ENCODE measurements around the gene SAMD9. TPM values are rescaled to one million over a fixed set of nuclear protein-coding genes. Genes with fewer than 3 reads are reported as not detected.
A peak's percentile ranks its signal among the peaks of the same experiment; 100 is the strongest.

The SAMD9 gene
- total and polyA plus RNA-seq, 2 experiments from 2014 or later, result 0.17 TPM; not detected in 1

DNA sequence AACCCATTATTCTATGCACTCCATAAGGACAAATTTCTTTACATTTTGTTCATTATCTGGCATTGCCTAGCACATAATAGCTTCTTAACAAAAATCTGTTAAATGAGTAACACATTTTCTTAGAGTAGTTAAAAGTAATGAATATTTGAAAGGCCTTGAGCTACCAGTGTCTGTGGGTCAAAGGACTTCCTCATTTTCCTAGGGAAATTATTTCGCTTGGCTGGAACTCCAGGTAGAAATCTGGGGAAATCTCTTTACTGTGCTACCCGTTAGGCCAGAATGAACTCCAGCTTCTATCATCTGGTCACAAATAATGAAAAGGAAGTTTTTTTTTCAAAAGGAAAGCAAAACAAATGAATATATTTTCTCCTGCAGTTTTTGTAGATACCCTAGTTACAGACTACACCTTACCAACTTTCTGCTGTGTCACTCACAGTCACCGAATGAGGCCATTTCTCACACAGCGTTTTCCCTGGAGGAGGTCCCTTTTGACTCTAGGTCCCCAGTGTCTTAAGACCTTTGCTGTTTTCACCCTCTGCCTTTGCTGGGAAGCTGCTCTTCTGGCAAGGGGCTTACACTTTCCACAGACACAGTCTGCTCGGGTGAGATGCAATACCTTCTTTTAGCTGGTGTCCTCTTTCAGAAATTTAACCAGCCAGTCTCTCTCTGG lies 28.8 kb upstream of the SAMD9 start:
- Histone ChIP-seq H3K27me3 (ENCODE audit: insufficient read depth) (no peaks in the 10 kb centered on the region), H3K4me3 (no peak overlapping the region), H3K36me3 (ENCODE audit: insufficient read depth) (no peaks in the 10 kb centered on the region), H3K9me2 (ENCODE audit: insufficient read depth) (no peaks in the 10 kb centered on the region), H3F3A (replicated peaks; ENCODE audit: low read depth) (no peaks in the 10 kb centered on the region), H3K27ac (ENCODE audit: low read depth) (no peak overlapping the region), H2AFZ (peak overlapping the region; percentile 97), H3K4me2 (no peak overlapping the region), H3K79me2 (replicated peaks; ENCODE audit: insufficient read depth) (no peaks in the 10 kb centered on the region), H4K20me1 (replicated peaks; ENCODE audit: insufficient read depth) (no peaks in the 10 kb centered on the region), H3K4me1 (ENCODE audit: insufficient read depth) (no peaks in the 10 kb centered on the region)
- ATAC-seq (peak; percentile 31), DNase-seq (ENCODE audit: low spot score) (no peak)
- TF ChIP-seq NANOG (IDR thresholded peaks at IDR 0.05; ENCODE audit: borderline replicate concordance), result no peak
- TF ChIP-seq, protein P1, sequence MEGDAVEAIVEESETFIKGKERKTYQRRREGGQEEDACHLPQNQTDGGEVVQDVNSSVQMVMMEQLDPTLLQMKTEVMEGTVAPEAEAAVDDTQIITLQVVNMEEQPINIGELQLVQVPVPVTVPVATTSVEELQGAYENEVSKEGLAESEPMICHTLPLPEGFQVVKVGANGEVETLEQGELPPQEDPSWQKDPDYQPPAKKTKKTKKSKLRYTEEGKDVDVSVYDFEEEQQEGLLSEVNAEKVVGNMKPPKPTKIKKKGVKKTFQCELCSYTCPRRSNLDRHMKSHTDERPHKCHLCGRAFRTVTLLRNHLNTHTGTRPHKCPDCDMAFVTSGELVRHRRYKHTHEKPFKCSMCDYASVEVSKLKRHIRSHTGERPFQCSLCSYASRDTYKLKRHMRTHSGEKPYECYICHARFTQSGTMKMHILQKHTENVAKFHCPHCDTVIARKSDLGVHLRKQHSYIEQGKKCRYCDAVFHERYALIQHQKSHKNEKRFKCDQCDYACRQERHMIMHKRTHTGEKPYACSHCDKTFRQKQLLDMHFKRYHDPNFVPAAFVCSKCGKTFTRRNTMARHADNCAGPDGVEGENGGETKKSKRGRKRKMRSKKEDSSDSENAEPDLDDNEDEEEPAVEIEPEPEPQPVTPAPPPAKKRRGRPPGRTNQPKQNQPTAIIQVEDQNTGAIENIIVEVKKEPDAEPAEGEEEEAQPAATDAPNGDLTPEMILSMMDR (conservative IDR thresholded peaks at IDR 0.05; ENCODE audit: low read depth in 2 of 2), result no peak
- TF ChIP-seq ZNF331 (CRISPR knock-in tag; IDR thresholded peaks at IDR 0.05; ENCODE audit: low read depth), result no peak
- TF ChIP-seq EZH2 (IDR thresholded peaks at IDR 0.05; ENCODE audit: low read depth, unreplicated experiment), result no peak
- no peak for TF ChIP-seq CREB1 (CRISPR knock-in tag; IDR thresholded peaks at IDR 0.05; ENCODE audit: low read depth)
- TF ChIP-seq, protein P2, sequence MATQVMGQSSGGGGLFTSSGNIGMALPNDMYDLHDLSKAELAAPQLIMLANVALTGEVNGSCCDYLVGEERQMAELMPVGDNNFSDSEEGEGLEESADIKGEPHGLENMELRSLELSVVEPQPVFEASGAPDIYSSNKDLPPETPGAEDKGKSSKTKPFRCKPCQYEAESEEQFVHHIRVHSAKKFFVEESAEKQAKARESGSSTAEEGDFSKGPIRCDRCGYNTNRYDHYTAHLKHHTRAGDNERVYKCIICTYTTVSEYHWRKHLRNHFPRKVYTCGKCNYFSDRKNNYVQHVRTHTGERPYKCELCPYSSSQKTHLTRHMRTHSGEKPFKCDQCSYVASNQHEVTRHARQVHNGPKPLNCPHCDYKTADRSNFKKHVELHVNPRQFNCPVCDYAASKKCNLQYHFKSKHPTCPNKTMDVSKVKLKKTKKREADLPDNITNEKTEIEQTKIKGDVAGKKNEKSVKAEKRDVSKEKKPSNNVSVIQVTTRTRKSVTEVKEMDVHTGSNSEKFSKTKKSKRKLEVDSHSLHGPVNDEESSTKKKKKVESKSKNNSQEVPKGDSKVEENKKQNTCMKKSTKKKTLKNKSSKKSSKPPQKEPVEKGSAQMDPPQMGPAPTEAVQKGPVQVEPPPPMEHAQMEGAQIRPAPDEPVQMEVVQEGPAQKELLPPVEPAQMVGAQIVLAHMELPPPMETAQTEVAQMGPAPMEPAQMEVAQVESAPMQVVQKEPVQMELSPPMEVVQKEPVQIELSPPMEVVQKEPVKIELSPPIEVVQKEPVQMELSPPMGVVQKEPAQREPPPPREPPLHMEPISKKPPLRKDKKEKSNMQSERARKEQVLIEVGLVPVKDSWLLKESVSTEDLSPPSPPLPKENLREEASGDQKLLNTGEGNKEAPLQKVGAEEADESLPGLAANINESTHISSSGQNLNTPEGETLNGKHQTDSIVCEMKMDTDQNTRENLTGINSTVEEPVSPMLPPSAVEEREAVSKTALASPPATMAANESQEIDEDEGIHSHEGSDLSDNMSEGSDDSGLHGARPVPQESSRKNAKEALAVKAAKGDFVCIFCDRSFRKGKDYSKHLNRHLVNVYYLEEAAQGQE (IDR thresholded peaks at IDR 0.05; ENCODE audit: unreplicated experiment), result no peak
- TF ChIP-seq, protein P3, sequence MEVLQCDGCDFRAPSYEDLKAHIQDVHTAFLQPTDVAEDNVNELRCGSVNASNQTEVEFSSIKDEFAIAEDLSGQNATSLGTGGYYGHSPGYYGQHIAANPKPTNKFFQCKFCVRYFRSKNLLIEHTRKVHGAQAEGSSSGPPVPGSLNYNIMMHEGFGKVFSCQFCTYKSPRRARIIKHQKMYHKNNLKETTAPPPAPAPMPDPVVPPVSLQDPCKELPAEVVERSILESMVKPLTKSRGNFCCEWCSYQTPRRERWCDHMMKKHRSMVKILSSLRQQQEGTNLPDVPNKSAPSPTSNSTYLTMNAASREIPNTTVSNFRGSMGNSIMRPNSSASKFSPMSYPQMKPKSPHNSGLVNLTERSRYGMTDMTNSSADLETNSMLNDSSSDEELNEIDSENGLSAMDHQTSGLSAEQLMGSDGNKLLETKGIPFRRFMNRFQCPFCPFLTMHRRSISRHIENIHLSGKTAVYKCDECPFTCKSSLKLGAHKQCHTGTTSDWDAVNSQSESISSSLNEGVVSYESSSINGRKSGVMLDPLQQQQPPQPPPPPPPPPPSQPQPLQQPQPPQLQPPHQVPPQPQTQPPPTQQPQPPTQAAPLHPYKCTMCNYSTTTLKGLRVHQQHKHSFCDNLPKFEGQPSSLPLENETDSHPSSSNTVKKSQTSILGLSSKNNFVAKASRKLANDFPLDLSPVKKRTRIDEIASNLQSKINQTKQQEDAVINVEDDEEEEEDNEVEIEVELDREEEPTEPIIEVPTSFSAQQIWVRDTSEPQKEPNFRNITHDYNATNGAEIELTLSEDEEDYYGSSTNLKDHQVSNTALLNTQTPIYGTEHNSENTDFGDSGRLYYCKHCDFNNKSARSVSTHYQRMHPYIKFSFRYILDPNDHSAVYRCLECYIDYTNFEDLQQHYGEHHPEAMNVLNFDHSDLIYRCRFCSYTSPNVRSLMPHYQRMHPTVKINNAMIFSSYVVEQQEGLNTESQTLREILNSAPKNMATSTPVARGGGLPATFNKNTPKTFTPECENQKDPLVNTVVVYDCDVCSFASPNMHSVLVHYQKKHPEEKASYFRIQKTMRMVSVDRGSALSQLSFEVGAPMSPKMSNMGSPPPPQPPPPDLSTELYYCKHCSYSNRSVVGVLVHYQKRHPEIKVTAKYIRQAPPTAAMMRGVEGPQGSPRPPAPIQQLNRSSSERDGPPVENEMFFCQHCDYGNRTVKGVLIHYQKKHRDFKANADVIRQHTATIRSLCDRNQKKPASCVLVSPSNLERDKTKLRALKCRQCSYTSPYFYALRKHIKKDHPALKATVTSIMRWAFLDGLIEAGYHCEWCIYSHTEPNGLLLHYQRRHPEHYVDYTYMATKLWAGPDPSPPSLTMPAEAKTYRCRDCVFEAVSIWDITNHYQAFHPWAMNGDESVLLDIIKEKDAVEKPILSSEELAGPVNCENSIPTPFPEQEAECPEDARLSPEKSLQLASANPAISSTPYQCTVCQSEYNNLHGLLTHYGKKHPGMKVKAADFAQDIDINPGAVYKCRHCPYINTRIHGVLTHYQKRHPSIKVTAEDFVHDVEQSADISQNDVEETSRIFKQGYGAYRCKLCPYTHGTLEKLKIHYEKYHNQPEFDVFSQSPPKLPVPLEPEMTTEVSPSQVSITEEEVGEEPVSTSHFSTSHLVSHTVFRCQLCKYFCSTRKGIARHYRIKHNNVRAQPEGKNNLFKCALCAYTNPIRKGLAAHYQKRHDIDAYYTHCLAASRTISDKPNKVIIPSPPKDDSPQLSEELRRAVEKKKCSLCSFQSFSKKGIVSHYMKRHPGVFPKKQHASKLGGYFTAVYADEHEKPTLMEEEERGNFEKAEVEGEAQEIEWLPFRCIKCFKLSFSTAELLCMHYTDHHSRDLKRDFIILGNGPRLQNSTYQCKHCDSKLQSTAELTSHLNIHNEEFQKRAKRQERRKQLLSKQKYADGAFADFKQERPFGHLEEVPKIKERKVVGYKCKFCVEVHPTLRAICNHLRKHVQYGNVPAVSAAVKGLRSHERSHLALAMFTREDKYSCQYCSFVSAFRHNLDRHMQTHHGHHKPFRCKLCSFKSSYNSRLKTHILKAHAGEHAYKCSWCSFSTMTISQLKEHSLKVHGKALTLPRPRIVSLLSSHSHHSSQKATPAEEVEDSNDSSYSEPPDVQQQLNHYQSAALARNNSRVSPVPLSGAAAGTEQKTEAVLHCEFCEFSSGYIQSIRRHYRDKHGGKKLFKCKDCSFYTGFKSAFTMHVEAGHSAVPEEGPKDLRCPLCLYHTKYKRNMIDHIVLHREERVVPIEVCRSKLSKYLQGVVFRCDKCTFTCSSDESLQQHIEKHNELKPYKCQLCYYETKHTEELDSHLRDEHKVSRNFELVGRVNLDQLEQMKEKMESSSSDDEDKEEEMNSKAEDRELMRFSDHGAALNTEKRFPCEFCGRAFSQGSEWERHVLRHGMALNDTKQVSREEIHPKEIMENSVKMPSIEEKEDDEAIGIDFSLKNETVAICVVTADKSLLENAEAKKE (CRISPR knock-in tag; IDR thresholded peaks at IDR 0.05), result no peak
- TF ChIP-seq, protein P4, sequence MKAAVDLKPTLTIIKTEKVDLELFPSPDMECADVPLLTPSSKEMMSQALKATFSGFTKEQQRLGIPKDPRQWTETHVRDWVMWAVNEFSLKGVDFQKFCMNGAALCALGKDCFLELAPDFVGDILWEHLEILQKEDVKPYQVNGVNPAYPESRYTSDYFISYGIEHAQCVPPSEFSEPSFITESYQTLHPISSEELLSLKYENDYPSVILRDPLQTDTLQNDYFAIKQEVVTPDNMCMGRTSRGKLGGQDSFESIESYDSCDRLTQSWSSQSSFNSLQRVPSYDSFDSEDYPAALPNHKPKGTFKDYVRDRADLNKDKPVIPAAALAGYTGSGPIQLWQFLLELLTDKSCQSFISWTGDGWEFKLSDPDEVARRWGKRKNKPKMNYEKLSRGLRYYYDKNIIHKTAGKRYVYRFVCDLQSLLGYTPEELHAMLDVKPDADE (IDR thresholded peaks at IDR 0.05), result no peak
- no peak for TF ChIP-seq POLR2AphosphoS5 (IDR thresholded peaks at IDR 0.05; ENCODE audit: low read depth)
- no peak for TF ChIP-seq STAT1 (IDR thresholded peaks at IDR 0.05; ENCODE audit: unreplicated experiment)
- TF ChIP-seq JUNB (IDR thresholded peaks at IDR 0.05; ENCODE audit: unreplicated experiment), result no peak
- TF ChIP-seq ZNF114 (CRISPR knock-in tag; IDR thresholded peaks at IDR 0.05), result no peak
- no peak for TF ChIP-seq EZH2phosphoT487 (IDR thresholded peaks at IDR 0.05; ENCODE audit: unreplicated experiment)
- H3K9me3 Mint-ChIP-seq, result no peaks in the 10 kb centered on the region
- peaks cover 5% of the 10 kb centered on the region for H3K27me3 Mint-ChIP-seq (ENCODE audit: insufficient read depth, low read depth, poor library complexity)
- H3K4me3 Mint-ChIP-seq, result no peak overlapping the region
- peak overlapping the region; percentile 78 for H3K27ac Mint-ChIP-seq
- H3K4me1 Mint-ChIP-seq, result peaks cover 14% of the 10 kb centered on the region; the same call in 2 of the 3 replicates
- H3K36me3 Mint-ChIP-seq (ENCODE audit: low read depth), result no peaks in the 10 kb centered on the region
